Endothelial cell of umbilical vein (primary cell): ENCODE data around the gene GTPBP4. TPM values are rescaled to one million over a fixed set of nuclear protein-coding genes. Genes with fewer than 3 reads are reported as not detected.

Experiments used
- BruUV-seq: library from RNA; stranded (reverse); fragments of 400-500 nt; replicated peaks from 2 replicates; lab custom pipeline; 2021; lab: Mats Ljungman, UMichigan
- CTCF ChIA-PET: fragments of 300-600, 350-600 bp; sonication (Branson Sonifier 250); formaldehyde crosslinking; loops from one replicate; lab custom pipeline; 2021; ENCODE audit warnings: antibody characterized with exemption, inconsistent platforms; lab: Charles Lee
- POLR2A ChIA-PET: fragments of 300-600, 350-600 bp; sonication (Branson Sonifier 250); formaldehyde crosslinking; loops from one replicate; lab custom pipeline; 2021; ENCODE audit warnings: antibody characterized with exemption, inconsistent platforms; lab: Charles Lee
- DNase-seq: peaks from one replicate; pipeline ENCODE4 v3.0.0-alpha.2; 2011; ENCODE audit warnings: low read depth, low spot score
- FAIRE-seq: peaks from 2 replicates; lab custom pipeline; 2011; peaks lifted over from hg19 to GRCh38; lab: Jason Lieb, UNC
- H2AFZ ChIP-seq: 2 replicates; pipeline ENCODE4 v1.6.0; 2012; ENCODE audit warnings: low read depth, low read length, control low read depth, inconsistent platforms
- H3K27ac ChIP-seq: 2 replicates; pipeline ENCODE4 v1.5.1; 2011; ENCODE audit warnings: low read depth, mild to moderate bottlenecking, control low read depth, low read length, moderate library complexity; ENCODE audit not compliant: insufficient read depth
- H3K27me3 ChIP-seq, 2 experiments: 2 replicates each; pipeline versions ENCODE4 v1.6.0 to v1.6.1; 2011; ENCODE audit warnings: low read length in 2 of 2, mixed read lengths in 1 of 2; ENCODE audit not compliant: control insufficient read depth in 2 of 2, insufficient read depth in 2 of 2
- H3K36me3 ChIP-seq, 2 experiments: 2 replicates in 1 of 2; 3 replicates in 1 of 2; pipeline ENCODE4 v1.5.1; 2011; ENCODE audit warnings: low read length in 2 of 2, mild to moderate bottlenecking in 1 of 2, moderate library complexity in 1 of 2; ENCODE audit not compliant: control insufficient read depth in 2 of 2, insufficient read depth in 2 of 2; ENCODE audit errors: extremely low read depth in 1 of 2
- H3K4me1 ChIP-seq: 3 replicates; pipeline ENCODE4 v1.5.1; 2011; ENCODE audit warnings: mild to moderate bottlenecking, low read length; ENCODE audit not compliant: control insufficient read depth, insufficient read depth; ENCODE audit errors: extremely low read depth
- H3K4me2 ChIP-seq: 2 replicates; pipeline ENCODE4 v1.6.1; 2011; ENCODE audit warnings: low read length, control low read depth, mixed read lengths; ENCODE audit not compliant: insufficient read depth
- H3K4me3 ChIP-seq, 3 experiments: fragments of 200-600 bp in 1 of 3; sonication (generic), shearing (Covaris generic) in 1 of 3; replicated peaks in 1 of 3; 2 replicates each; pipeline ENCODE4 v1.5.1; 2011 to 2016; ENCODE audit warnings: control low read depth in 3 of 3, low read length in 3 of 3, mild to moderate bottlenecking in 2 of 3, inconsistent platforms in 1 of 3, low read depth in 1 of 3, moderate library complexity in 1 of 3; ENCODE audit not compliant: insufficient read depth in 1 of 3
- H3K79me2 ChIP-seq: 2 replicates; pipeline ENCODE4 v1.6.0; 2012; ENCODE audit warnings: low read length, inconsistent platforms; ENCODE audit not compliant: control insufficient read depth, insufficient read depth
- H3K9ac ChIP-seq: replicated peaks from 2 replicates; pipeline ENCODE3; 2011; ENCODE audit warnings: low read length, control low read depth; ENCODE audit not compliant: insufficient read depth; ENCODE audit errors: extremely low read depth
- H3K9me1 ChIP-seq: replicated peaks from 3 replicates; pipeline ENCODE4 v1.6.0; 2011; ENCODE audit warnings: mild to moderate bottlenecking, low read length; ENCODE audit not compliant: control insufficient read depth, insufficient read depth; ENCODE audit errors: extremely low read depth
- H3K9me3 ChIP-seq: replicated peaks from 2 replicates; pipeline ENCODE4 v1.5.1; 2012; ENCODE audit warnings: low read length, inconsistent platforms; ENCODE audit not compliant: control insufficient read depth, insufficient read depth
- H4K20me1 ChIP-seq: replicated peaks from 2 replicates; pipeline ENCODE3; 2011; ENCODE audit warnings: mild to moderate bottlenecking, low read length; ENCODE audit not compliant: control insufficient read depth, insufficient read depth; ENCODE audit errors: extremely low read depth
- EZH2 ChIP-seq: IDR thresholded peaks from 2 replicates; pipeline ENCODE4 v1.6.1; 2012; ENCODE audit warnings: borderline replicate concordance, low read depth, mild to moderate bottlenecking, moderate library complexity, low read length, inconsistent platforms; ENCODE audit not compliant: severe bottlenecking
- GATA2 ChIP-seq: IDR thresholded peaks from 2 replicates; pipeline ENCODE4 v1.7.0; 2011; ENCODE audit warnings: low read depth, mild to moderate bottlenecking, moderate library complexity, mixed read lengths, low read length; ENCODE audit not compliant: insufficient read length, insufficient read depth
- MYC ChIP-seq: IDR thresholded peaks from one replicate; pipeline ENCODE4 v1.6.1; 2011; ENCODE audit warnings: mild to moderate bottlenecking, low read depth, low read length
- POLR2AphosphoS5 ChIP-seq: IDR thresholded peaks from 2 replicates; pipeline ENCODE4 v1.6.1; 2012; ENCODE audit warnings: low read depth, mild to moderate bottlenecking, control low read depth, low read length, moderate library complexity; ENCODE audit not compliant: insufficient read depth
- dilution Hi-C: fragments of 300-500 bp; cut with MboI; formaldehyde crosslinking; loops from one replicate; pipeline ENCODE4 v1.15.0; 2019; ENCODE audit warnings: low sequenced_read_pairs; ENCODE audit not compliant: extremely low pct_ligation_motif_present
- intact Hi-C: fragments of 100-400 bp; cut with micrococcal nuclease; formaldehyde crosslinking; loops from one replicate; pipeline ENCODE4 v1.10.0; 2022
- polyA plus RNA-seq, 4 experiments: library from polyadenylated mRNA; depleted of rRNA in 3 of 4; stranded (reverse) in 3 of 4; unstranded in 1 of 4; fragments of >200 nt; gene quantifications; 2 replicates each; pipeline versions ENCODE4 v1.2.1 to v1.2.3, GENCODE V29; 2011 to 2012; ENCODE audit warnings: missing spikeins in 1 of 4
- total RNA-seq: library from RNA; stranded (reverse); gene quantifications from 2 replicates; pipeline ENCODE4 v1.2.3, GENCODE V29; 2021
- TF ChIP-seq, protein P1 (sequence below), 2 donors: IDR thresholded peaks; 1 replicate in 1 of 2; 2 replicates in 1 of 2; pipeline ENCODE4 v1.5.1; 2011; ENCODE audit warnings: low read length in 2 of 2, mild to moderate bottlenecking in 2 of 2, moderate library complexity in 2 of 2, control low read depth in 1 of 2, inconsistent platforms in 1 of 2, low read depth in 1 of 2; ENCODE audit not compliant: insufficient read depth in 1 of 2; ENCODE audit errors: extremely low read depth in 1 of 2
- TF ChIP-seq, protein P2 (sequence below): IDR thresholded peaks from 2 replicates; pipeline ENCODE4 v1.6.1; 2011; ENCODE audit not compliant: insufficient read depth, insufficient read length

Gene GTPBP4
- total and polyA plus RNA-seq, 2 donors (not counting 3 experiments of a cell fraction or from before 2014, with no cell fraction given), result 12.4 to 69.3 TPM

DNA sequence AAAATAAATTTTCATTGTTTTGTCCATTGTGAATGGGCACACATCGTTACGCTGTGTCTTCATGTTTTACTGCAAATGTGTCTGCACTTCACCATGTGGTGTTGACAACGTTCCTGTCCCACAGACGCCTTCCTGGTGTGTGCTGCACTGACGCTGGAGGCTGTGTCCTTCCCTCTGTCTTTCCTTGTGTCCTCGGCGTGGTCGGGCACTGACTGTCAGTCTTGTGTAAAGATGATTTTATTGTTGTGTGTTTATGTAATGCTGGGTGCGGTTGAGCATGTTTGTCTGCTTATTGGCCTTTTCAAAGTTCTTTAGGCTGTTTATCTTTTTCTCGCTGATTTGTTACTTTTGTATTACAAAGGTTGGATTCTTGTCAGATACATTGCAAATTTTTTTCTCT is 19.3 kb downstream of the GTPBP4 start:
- peaks cover 30 to 57% of the 10 kb centered on the region in 2 experiments for H3K36me3 ChIP-seq
- dilution Hi-C loops, result no loop called here

More for the DNA sequence above, 19.3 kb downstream of the GTPBP4 start:
- H3K9me1 ChIP-seq, result no peaks in the 10 kb centered on the region
- TF ChIP-seq, protein P1, sequence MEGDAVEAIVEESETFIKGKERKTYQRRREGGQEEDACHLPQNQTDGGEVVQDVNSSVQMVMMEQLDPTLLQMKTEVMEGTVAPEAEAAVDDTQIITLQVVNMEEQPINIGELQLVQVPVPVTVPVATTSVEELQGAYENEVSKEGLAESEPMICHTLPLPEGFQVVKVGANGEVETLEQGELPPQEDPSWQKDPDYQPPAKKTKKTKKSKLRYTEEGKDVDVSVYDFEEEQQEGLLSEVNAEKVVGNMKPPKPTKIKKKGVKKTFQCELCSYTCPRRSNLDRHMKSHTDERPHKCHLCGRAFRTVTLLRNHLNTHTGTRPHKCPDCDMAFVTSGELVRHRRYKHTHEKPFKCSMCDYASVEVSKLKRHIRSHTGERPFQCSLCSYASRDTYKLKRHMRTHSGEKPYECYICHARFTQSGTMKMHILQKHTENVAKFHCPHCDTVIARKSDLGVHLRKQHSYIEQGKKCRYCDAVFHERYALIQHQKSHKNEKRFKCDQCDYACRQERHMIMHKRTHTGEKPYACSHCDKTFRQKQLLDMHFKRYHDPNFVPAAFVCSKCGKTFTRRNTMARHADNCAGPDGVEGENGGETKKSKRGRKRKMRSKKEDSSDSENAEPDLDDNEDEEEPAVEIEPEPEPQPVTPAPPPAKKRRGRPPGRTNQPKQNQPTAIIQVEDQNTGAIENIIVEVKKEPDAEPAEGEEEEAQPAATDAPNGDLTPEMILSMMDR (IDR thresholded peaks at IDR 0.05; ENCODE audit: extremely low read depth in 1 of 2, insufficient read depth in 1 of 2, low read depth in 1 of 2, low read length in 2 of 2), result no peak
- TF ChIP-seq GATA2 (no peak), POLR2AphosphoS5 (no peak), EZH2 (no peak), MYC (no peak)
- TF ChIP-seq, protein P2, sequence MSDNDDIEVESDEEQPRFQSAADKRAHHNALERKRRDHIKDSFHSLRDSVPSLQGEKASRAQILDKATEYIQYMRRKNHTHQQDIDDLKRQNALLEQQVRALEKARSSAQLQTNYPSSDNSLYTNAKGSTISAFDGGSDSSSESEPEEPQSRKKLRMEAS, result no peak
- DNase-seq (no peak), FAIRE-seq (no peak)
- H3K27me3 ChIP-seq, result no peaks in the 10 kb centered on the region
- POLR2A ChIA-PET, result no interaction called here
- H3K4me2 ChIP-seq, result no peak overlapping the region
- intact Hi-C loops, result no loop called here
- H3K4me3 ChIP-seq, result no peak overlapping the region
- H3K79me2 ChIP-seq, result peaks cover 11% of the 10 kb centered on the region
- BruUV-seq, result no TSS peak
- no peaks in the 10 kb centered on the region for H3K9me3 ChIP-seq
- H3K4me1 ChIP-seq, result no peaks in the 10 kb centered on the region
- no peaks in the 10 kb centered on the region for H4K20me1 ChIP-seq
- CTCF ChIA-PET, result no interaction called here
- no peak overlapping the region for H3K27ac ChIP-seq
- no peak overlapping the region for H2AFZ ChIP-seq
- no peak overlapping the region for H3K9ac ChIP-seq
